HG02623 (cell line): ENCODE data around the gene RIMBP2.

Experiments used
- ATAC-seq: cut with Tn5 transposase; IDR thresholded peaks from one replicate; pipeline ENCODE4 v1.9.1; 2021; ENCODE audit warnings: moderate library complexity; ENCODE audit not compliant: unreplicated experiment

Gene RIMBP2

GRCh38 chr12:130454296-130454695 is 261.8 kb downstream of the RIMBP2 start:
- no peak for ATAC-seq

GRCh38 chr12:130452546-130452945 is 263.6 kb downstream of the RIMBP2 start:
- ATAC-seq, result no peak

GRCh38 chr12:130451001-130451930 is 264.8 kb downstream of the RIMBP2 start:
- no peak for ATAC-seq

- ATAC-seq, result no peak
These were observed 266.8 kb downstream of the RIMBP2 start for GRCh38 chr12:130449291-130449690.

- no peak for ATAC-seq
These were observed 267.9 kb downstream of the RIMBP2 start for GRCh38 chr12:130448044-130448821.

GRCh38 chr12:130447655-130447965 is 268.5 kb downstream of the RIMBP2 start:
- ATAC-seq, result no peak

- no peak for ATAC-seq
These were observed 269.0 kb downstream of the RIMBP2 start for GRCh38 chr12:130446846-130447654.

GRCh38 chr12:130444986-130445385 is 271.1 kb downstream of the RIMBP2 start:
- no peak for ATAC-seq

GRCh38 chr12:130444061-130444460 is 272.0 kb downstream of the RIMBP2 start:
- ATAC-seq, result no peak

- no peak for ATAC-seq
These were observed 274.0 kb downstream of the RIMBP2 start for GRCh38 chr12:130441771-130442760.

- no peak for ATAC-seq
These were observed 275.6 kb downstream of the RIMBP2 start for GRCh38 chr12:130440411-130441080.

- no peak for ATAC-seq
These were observed 276.8 kb downstream of the RIMBP2 start for GRCh38 chr12:130439250-130439649.

- no peak for ATAC-seq
These were observed 277.4 kb downstream of the RIMBP2 start for GRCh38 chr12:130438711-130439110.

- no peak for ATAC-seq
These were observed 277.9 kb downstream of the RIMBP2 start for GRCh38 chr12:130438243-130438620.

- no peak for ATAC-seq
These were observed 278.4 kb downstream of the RIMBP2 start for GRCh38 chr12:130437555-130438242.

- no peak for ATAC-seq
These were observed 279.2 kb downstream of the RIMBP2 start for GRCh38 chr12:130436741-130437501.

GRCh38 chr12:130435826-130436225 is 280.3 kb downstream of the RIMBP2 start:
- no peak for ATAC-seq

GRCh38 chr12:130435331-130435730 is 280.8 kb downstream of the RIMBP2 start:
- no peak for ATAC-seq
